Esophagus muscularis mucosa (tissue), 3 donors: ENCODE results near the gene OR6C68.
"Not testable (repeated sequence)": the region's sequence is repeated elsewhere in the genome, so short reads cannot be mapped to it uniquely, and the experiment has no call there.

ENCODE experiments used
- CTCF ChIP-seq, 3 experiments: fragments of 200-600 bp in 2 of 3; fragments of 450-650 bp in 1 of 3; sonication (generic) in 2 of 3; IDR thresholded peaks; one replicate each; pipeline ENCODE4 v1.5.1; 2017 to 2019; ENCODE audit warnings: antibody characterized with exemption in 3 of 3, mild to moderate bottlenecking in 2 of 3, moderate library complexity in 1 of 3
- POLR2A ChIP-seq: fragments of 450-650 bp; IDR thresholded peaks from one replicate; pipeline ENCODE4 v1.6.1; 2017; ENCODE audit warnings: antibody characterized with exemption, moderate library complexity, mild to moderate bottlenecking, low read depth
- POLR2AphosphoS5 ChIP-seq, 2 donors: sonication (generic); formaldehyde crosslinking; IDR thresholded peaks; one replicate each; pipeline ENCODE4 v1.6.1; 2017; ENCODE audit warnings: antibody characterized with exemption in 2 of 2

- not testable (repeated sequence) for TF ChIP-seq CTCF (IDR thresholded peaks at IDR 0.05); POLR2A; POLR2AphosphoS5 (IDR thresholded peaks at IDR 0.05)
Observed at GRCh38 chr12:55484284-55484683, 7.9 kb upstream of the OR6C68 start.
